Esophagus squamous epithelium (tissue), 5 donors: Measurements from ENCODE around the gene CDH18. TPM values are rescaled to one million over a fixed set of nuclear protein-coding genes. Genes with fewer than 3 reads are reported as not detected.

Experiments
- DNase-seq: peaks from one replicate; lab custom pipeline; 2025; lab: John Stamatoyannopoulos, UW
- H3K27ac ChIP-seq, 4 donors: fragments of 200-600 bp; sonication (generic); one replicate each; pipeline ENCODE4 v1.5.1; 2016 to 2019; ENCODE audit warnings: mild to moderate bottlenecking in 1 of 4
- H3K27me3 ChIP-seq, 4 donors: fragments of 200-600 bp; sonication (generic); 1 replicate in 3 of 4; 2 replicates in 1 of 4; pipeline versions ENCODE4 v1.5.1 to v1.6.0; 2017 to 2021; ENCODE audit warnings: antibody characterized with exemption in 1 of 4
- H3K36me3 ChIP-seq, 3 donors: fragments of 200-600 bp; sonication (generic); one replicate each; pipeline ENCODE4 v1.5.1; 2016 to 2019
- H3K4me1 ChIP-seq, 3 donors: fragments of 200-600 bp; sonication (generic); one replicate each; pipeline ENCODE4 v1.5.1; 2017 to 2019
- H3K4me3 ChIP-seq, 4 donors: fragments of 200-600 bp; sonication (generic); 1 replicate in 3 of 4; 2 replicates in 1 of 4; pipeline ENCODE4 v1.5.1; 2016 to 2019; ENCODE audit warnings: mild to moderate bottlenecking in 2 of 4, moderate library complexity in 1 of 4
- H3K9me3 ChIP-seq, 3 donors: fragments of 200-600 bp; sonication (generic); one replicate each; pipeline ENCODE4 v1.5.1; 2016 to 2019
- POLR2A ChIP-seq, 4 donors: fragments of 450-650 bp; IDR thresholded peaks; one replicate each; pipeline ENCODE4 v1.6.1; 2017; ENCODE audit warnings: antibody characterized with exemption in 4 of 4, mild to moderate bottlenecking in 4 of 4, moderate library complexity in 3 of 4
- WGBS, 2 donors: methylation state at CpG; one replicate each; pipeline ENCODE4 v1.1.5; 2018; 5-methylcytosine and 5-hydroxymethylcytosine counted together
- intact Hi-C: fragments of 100-400 bp; cut with DNase I; formaldehyde crosslinking; loops from one replicate; pipeline ENCODE4 v1.15.0; 2022
- total RNA-seq, 4 donors: library from RNA; depleted of rRNA; stranded (reverse); fragments of >200 nt; gene quantifications; one replicate each; pipeline ENCODE4 v1.1.0, GENCODE V29; 2016
- TF ChIP-seq, protein P1 (sequence below), 6 experiments: fragments of 450-650 bp in 4 of 6; fragments of 200-600 bp in 2 of 6; sonication (generic) in 2 of 6; IDR thresholded peaks; one replicate each; pipeline ENCODE4 v1.5.1; 2016 to 2019; ENCODE audit warnings: antibody characterized with exemption in 6 of 6, mild to moderate bottlenecking in 4 of 6, moderate library complexity in 4 of 6
- donor health status: DM: yes; HTN: yes; CAD: no.

CDH18 gene
- total RNA-seq, 4 donors from 2014 or later, result not detected

DNA sequence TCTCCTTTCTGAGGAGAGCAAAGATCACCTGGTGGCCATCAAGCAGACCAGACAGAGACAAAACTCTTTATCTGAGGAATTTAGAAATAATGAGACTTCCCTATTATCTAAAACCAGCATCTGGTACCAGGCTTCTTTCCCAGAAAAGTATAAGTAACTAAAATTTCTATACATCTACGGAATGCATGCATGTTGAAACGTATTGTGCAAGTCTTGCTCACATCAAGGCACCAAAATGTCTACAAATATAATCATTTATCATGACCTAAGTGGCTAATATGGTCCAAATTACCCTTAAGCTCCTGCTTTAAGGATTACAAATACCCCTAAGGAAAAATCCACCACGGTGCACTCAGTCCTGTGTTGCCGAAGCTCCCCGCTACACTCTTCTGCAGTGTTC lies 286.3 kb downstream of the CDH18 start:
- Histone ChIP-seq H3K27ac (no peak overlapping the region), H3K27me3 (no peaks in the 10 kb centered on the region), H3K9me3 (peaks cover 0 to 6% (median 0%) of the 10 kb centered on the region in 3 donors), H3K4me3 (no peak overlapping the region), H3K36me3 (no peaks in the 10 kb centered on the region), H3K4me1 (no peaks in the 10 kb centered on the region)
- no peak for TF ChIP-seq POLR2A (IDR thresholded peaks at IDR 0.05)
- TF ChIP-seq, protein P1, sequence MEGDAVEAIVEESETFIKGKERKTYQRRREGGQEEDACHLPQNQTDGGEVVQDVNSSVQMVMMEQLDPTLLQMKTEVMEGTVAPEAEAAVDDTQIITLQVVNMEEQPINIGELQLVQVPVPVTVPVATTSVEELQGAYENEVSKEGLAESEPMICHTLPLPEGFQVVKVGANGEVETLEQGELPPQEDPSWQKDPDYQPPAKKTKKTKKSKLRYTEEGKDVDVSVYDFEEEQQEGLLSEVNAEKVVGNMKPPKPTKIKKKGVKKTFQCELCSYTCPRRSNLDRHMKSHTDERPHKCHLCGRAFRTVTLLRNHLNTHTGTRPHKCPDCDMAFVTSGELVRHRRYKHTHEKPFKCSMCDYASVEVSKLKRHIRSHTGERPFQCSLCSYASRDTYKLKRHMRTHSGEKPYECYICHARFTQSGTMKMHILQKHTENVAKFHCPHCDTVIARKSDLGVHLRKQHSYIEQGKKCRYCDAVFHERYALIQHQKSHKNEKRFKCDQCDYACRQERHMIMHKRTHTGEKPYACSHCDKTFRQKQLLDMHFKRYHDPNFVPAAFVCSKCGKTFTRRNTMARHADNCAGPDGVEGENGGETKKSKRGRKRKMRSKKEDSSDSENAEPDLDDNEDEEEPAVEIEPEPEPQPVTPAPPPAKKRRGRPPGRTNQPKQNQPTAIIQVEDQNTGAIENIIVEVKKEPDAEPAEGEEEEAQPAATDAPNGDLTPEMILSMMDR (IDR thresholded peaks at IDR 0.05), result no peak
- intact Hi-C loops, result no loop called here
- no peak for DNase-seq
- 88 to 89% methylated on average over 5 of the region's 5 CpGs for WGBS, 2 donors

DNA sequence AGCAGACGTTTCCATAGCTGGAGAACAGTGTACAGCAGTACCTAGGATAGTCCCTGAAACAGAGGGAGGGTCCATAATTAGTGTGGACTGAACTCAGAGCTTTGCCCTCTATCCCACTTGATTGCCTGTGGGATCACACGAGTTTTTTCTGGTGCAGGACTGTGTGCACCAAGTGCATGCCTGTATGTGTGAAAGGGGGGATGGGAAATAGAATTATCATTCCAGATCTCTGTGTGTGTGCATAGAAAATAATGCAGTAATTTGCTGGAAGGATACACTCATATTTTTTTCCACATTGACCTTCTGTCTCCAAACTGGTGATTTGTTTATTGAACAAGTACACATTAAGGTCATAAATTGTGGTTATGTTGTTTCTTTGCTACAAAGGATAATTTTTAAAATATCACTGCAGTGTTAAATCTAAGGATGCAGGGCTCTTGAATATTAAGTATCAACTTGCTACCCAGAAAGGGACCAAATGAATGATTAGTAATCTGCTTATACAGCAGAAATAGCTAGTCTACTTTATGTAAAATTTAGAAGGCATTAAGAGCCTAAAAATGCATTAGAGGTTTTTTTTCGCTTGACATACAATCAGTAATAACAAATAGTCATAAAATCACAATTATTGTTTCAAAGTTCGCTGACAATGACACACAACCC lies 292.9 kb downstream of the CDH18 start:
- Histone ChIP-seq H3K4me1 (no peaks in the 10 kb centered on the region), H3K4me3 (no peak overlapping the region), H3K27ac (no peak overlapping the region), H3K9me3 (no peaks in the 10 kb centered on the region), H3K27me3 (no peaks in the 10 kb centered on the region), H3K36me3 (no peaks in the 10 kb centered on the region)
- intact Hi-C loops, result no loop called here
- no peak for DNase-seq
- 49 to 60% methylated on average over 4 of the region's 4 CpGs for WGBS, 2 donors
- TF ChIP-seq POLR2A (IDR thresholded peaks at IDR 0.05), result no peak
- TF ChIP-seq, protein P1 (IDR thresholded peaks at IDR 0.05), result no peak

GRCh38 chr5:19690978-19691377 lies 297.0 kb downstream of the CDH18 start:
- no peak for DNase-seq
- no peaks in the 10 kb centered on the region for H3K36me3 ChIP-seq
- H3K27me3 ChIP-seq, result no peaks in the 10 kb centered on the region
- no peaks in the 10 kb centered on the region for H3K9me3 ChIP-seq
- TF ChIP-seq POLR2A (IDR thresholded peaks at IDR 0.05), result no peak
- TF ChIP-seq, protein P1 (IDR thresholded peaks at IDR 0.05), result no peak
- WGBS, 2 donors, result 86 to 91% methylated on average over 1 of the region's 1 CpG
- no peak overlapping the region for H3K4me3 ChIP-seq
- no peaks in the 10 kb centered on the region for H3K4me1 ChIP-seq
- intact Hi-C loops, result no loop called here
- no peak overlapping the region for H3K27ac ChIP-seq

- no peaks in the 10 kb centered on the region for H3K4me1 ChIP-seq
- intact Hi-C loops, result no loop called here
- no peak for DNase-seq
- no peak overlapping the region for H3K27ac ChIP-seq
- H3K4me3 ChIP-seq, result no peak overlapping the region
- H3K36me3 ChIP-seq, result no peaks in the 10 kb centered on the region
- no peaks in the 10 kb centered on the region for H3K9me3 ChIP-seq
- H3K27me3 ChIP-seq, result no peaks in the 10 kb centered on the region
- 76 to 78% methylated on average over 3 of the region's 3 CpGs for WGBS, 2 donors
- TF ChIP-seq, protein P1 (IDR thresholded peaks at IDR 0.05), result no peak
- no peak for TF ChIP-seq POLR2A (IDR thresholded peaks at IDR 0.05)
Measured at GRCh38 chr5:19685473-19685872, 302.5 kb downstream of the CDH18 start.

DNA sequence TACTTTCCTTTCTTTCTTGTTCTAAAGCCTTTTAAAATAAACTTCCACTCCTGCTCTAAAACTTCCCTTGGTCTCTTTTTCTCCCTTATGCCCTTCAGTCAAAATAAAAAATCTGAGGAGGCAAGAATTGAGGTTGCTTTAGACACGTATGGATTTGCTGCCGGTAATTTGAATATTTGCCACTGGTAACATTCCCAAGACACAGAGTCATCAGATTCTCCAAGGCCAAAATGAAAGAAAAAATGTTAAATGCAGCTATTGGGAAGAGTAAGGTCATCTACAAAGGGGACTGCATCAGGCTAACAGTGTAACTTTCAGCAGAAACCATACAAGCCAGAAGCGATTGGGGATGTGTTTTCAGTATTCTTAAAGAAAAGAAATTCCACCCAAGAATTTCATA lies 311.1 kb downstream of the CDH18 start:
- intact Hi-C loops, result no loop called here

More for the DNA sequence above, 311.1 kb downstream of the CDH18 start:
- Histone ChIP-seq H3K27ac (no peak overlapping the region), H3K27me3 (no peaks in the 10 kb centered on the region), H3K9me3 (no peaks in the 10 kb centered on the region), H3K36me3 (no peaks in the 10 kb centered on the region), H3K4me3 (no peak overlapping the region), H3K4me1 (no peaks in the 10 kb centered on the region)
- 36 to 37% methylated on average over 3 of the region's 3 CpGs for WGBS, 2 donors
- no peak for DNase-seq
- TF ChIP-seq, protein P1 (IDR thresholded peaks at IDR 0.05), result no peak
- no peak for TF ChIP-seq POLR2A (IDR thresholded peaks at IDR 0.05)
